Fibroblast of lung (primary cell): ENCODE results near the gene GCA. TPM values are rescaled to one million over a fixed set of nuclear protein-coding genes. Genes with fewer than 3 reads are reported as not detected.

Source experiments
- DNase-seq, 2 donors: peaks; one replicate each; pipeline versions ENCODE4 v3.0.0 to v3.0.0-alpha.2; 2010; ENCODE audit warnings: low read depth in 2 of 2
- H2AFZ ChIP-seq: 2 replicates; pipeline ENCODE4 v1.5.1; 2012; ENCODE audit warnings: low read length, control low read depth, inconsistent platforms
- H3K27ac ChIP-seq: 2 replicates; pipeline ENCODE4 v1.5.1; 2011; ENCODE audit warnings: low read length, control low read depth; ENCODE audit not compliant: insufficient read depth
- H3K27me3 ChIP-seq: 2 replicates; pipeline ENCODE4 v1.5.1; 2011; ENCODE audit warnings: mild to moderate bottlenecking, low read length; ENCODE audit not compliant: control insufficient read depth, insufficient read depth
- H3K36me3 ChIP-seq: 2 replicates; pipeline ENCODE4 v1.5.1; 2011; ENCODE audit warnings: low read length; ENCODE audit not compliant: control insufficient read depth, insufficient read depth
- H3K4me1 ChIP-seq: 2 replicates; pipeline ENCODE4 v1.5.1; 2011; ENCODE audit warnings: low read length; ENCODE audit not compliant: control insufficient read depth, insufficient read depth; ENCODE audit errors: extremely low read depth
- H3K4me2 ChIP-seq: 2 replicates; pipeline ENCODE4 v1.5.1; 2011; ENCODE audit warnings: low read length, control low read depth; ENCODE audit not compliant: insufficient read depth; ENCODE audit errors: extremely low read depth
- H3K4me3 ChIP-seq, 4 experiments: fragments of 200-600 bp in 1 of 4; sonication (generic) in 1 of 4; replicated peaks in 1 of 4; 2 replicates each; pipeline ENCODE4 v1.5.1; 2011 to 2016; ENCODE audit warnings: low read length in 4 of 4, low read depth in 3 of 4, mild to moderate bottlenecking in 3 of 4, control low read depth in 2 of 4, inconsistent platforms in 1 of 4, mixed read lengths in 1 of 4; ENCODE audit not compliant: insufficient read depth in 1 of 4; ENCODE audit errors: control extremely low read depth in 1 of 4
- H3K79me2 ChIP-seq: 2 replicates; pipeline ENCODE4 v1.5.1; 2012; ENCODE audit warnings: mild to moderate bottlenecking, low read length, inconsistent platforms; ENCODE audit not compliant: control insufficient read depth, insufficient read depth
- H3K9ac ChIP-seq: 2 replicates; pipeline ENCODE4 v1.5.1; 2011; ENCODE audit warnings: mild to moderate bottlenecking, low read length, control low read depth; ENCODE audit not compliant: insufficient read depth
- H3K9me3 ChIP-seq: 2 replicates; pipeline ENCODE4 v1.5.1; 2012; ENCODE audit warnings: low read depth, low read length; ENCODE audit not compliant: control insufficient read depth, insufficient read depth
- H4K20me1 ChIP-seq: 2 replicates; pipeline ENCODE4 v1.5.1; 2011; ENCODE audit warnings: low read length; ENCODE audit not compliant: control insufficient read depth, insufficient read depth; ENCODE audit errors: extremely low read depth
- EZH2 ChIP-seq: IDR thresholded peaks from 2 replicates; pipeline ENCODE4 v1.5.1; 2012; ENCODE audit warnings: low read length, control low read depth, mild to moderate bottlenecking; ENCODE audit errors: missing control alignments
- polyA plus RNA-seq, 2 donors: library from polyadenylated mRNA; depleted of rRNA in 1 of 2; stranded (reverse) in 1 of 2; unstranded in 1 of 2; fragments of >200 nt; gene quantifications; 2 replicates each; pipeline ENCODE4 v1.2.1, GENCODE V29; 2011 to 2012; ENCODE audit warnings: missing spikeins in 1 of 2
- total RNA-seq: library from RNA; depleted of rRNA; stranded (reverse); fragments of >200 nt; gene quantifications from 2 replicates; pipeline ENCODE4 v1.2.1, GENCODE V29; 2014
- TF ChIP-seq, protein P1 (sequence below), 2 donors: IDR thresholded peaks in 1 of 2; conservative IDR thresholded peaks in 1 of 2; 1 replicate in 1 of 2; 2 replicates in 1 of 2; pipeline ENCODE4 v1.5.1; 2011 to 2012; ENCODE audit warnings: low read length in 2 of 2, control low read depth in 1 of 2, inconsistent platforms in 1 of 2, low read depth in 1 of 2, mild to moderate bottlenecking in 1 of 2

The GCA gene
- total and polyA plus RNA-seq, 2 donors (not counting 1 experiment from before 2014, with no cell fraction given) = 7.6 to 12.9 TPM

DNA sequence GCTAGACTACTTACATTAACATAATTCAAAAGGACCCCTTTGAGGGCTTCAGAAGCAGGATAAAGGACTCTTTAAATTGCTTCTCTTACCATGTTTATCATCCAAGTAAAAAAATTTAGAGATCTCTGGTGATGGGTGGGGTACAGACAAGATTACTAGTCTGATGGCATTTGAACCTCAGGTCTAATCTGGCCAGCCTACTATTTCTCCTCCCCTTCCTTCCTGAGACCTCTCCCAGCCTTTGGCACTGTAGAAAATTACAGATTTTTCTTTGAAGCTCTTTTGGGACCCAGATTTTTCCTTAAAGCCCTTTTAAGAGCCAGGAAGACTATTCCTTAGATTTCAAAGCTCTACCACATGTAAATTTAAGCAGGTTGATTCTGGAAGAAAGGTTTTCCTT, 28.9 kb downstream of the GCA start:
- TF ChIP-seq EZH2 = no peak
- TF ChIP-seq, protein P1, sequence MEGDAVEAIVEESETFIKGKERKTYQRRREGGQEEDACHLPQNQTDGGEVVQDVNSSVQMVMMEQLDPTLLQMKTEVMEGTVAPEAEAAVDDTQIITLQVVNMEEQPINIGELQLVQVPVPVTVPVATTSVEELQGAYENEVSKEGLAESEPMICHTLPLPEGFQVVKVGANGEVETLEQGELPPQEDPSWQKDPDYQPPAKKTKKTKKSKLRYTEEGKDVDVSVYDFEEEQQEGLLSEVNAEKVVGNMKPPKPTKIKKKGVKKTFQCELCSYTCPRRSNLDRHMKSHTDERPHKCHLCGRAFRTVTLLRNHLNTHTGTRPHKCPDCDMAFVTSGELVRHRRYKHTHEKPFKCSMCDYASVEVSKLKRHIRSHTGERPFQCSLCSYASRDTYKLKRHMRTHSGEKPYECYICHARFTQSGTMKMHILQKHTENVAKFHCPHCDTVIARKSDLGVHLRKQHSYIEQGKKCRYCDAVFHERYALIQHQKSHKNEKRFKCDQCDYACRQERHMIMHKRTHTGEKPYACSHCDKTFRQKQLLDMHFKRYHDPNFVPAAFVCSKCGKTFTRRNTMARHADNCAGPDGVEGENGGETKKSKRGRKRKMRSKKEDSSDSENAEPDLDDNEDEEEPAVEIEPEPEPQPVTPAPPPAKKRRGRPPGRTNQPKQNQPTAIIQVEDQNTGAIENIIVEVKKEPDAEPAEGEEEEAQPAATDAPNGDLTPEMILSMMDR (conservative IDR thresholded peaks at IDR 0.05 in 1 of 2, IDR thresholded peaks at IDR 0.05 in 1 of 2; ENCODE audit: low read depth in 1 of 2, low read length in 2 of 2) = no peak
- no peaks in the 10 kb centered on the region for H3K9me3 ChIP-seq
- no peak overlapping the region for H3K9ac ChIP-seq
- no peaks in the 10 kb centered on the region for H4K20me1 ChIP-seq
- H2AFZ ChIP-seq = no peak overlapping the region
- H3K4me3 ChIP-seq = no peak overlapping the region
- no peaks in the 10 kb centered on the region for H3K36me3 ChIP-seq
- no peaks in the 10 kb centered on the region for H3K79me2 ChIP-seq
- no peaks in the 10 kb centered on the region for H3K27me3 ChIP-seq
- no peak for DNase-seq
- no peak overlapping the region for H3K4me2 ChIP-seq
- no peaks in the 10 kb centered on the region for H3K4me1 ChIP-seq
- H3K27ac ChIP-seq = no peak overlapping the region

DNA sequence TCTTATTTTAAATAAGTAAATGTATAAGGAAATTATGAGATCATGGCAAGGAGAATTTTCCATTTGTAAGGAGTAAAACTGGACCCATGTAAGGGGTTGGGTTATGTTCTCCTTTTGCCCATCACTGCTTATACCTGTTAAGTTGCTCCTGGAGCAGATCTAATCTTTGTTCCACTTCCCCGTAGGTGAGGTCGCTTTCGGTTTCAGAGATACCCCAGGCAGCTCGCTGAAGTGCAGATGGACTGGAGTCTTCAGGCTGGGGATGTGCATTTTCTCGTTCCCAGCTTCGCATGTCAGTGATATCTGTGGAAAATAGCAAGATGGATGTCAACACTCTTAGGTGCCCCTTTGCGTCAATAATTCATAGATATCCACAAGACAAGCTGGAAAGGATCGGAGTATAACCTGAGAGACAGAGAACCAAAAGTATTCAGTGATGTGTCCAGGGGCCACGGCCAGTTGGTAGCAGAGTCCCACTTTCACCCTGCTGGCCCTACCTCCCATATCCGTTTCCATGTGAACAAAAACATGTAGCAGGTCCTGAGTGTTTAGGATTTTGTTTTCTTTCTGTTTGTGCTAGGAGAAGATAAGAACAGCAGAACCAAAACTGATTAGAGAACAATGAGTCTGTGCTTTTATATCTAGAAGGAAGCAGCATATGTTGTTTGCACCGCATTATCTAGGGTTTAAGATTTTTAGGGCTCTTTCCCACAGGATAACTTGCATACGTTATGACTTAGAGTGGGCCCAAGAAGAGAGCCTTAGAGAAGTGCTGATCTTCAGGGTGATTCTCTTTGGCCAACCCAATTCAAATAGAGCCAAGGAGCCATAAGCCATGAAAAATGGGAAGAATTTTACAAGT, 36.0 kb downstream of the GCA start:
- Histone ChIP-seq H3K27me3 (no peaks in the 10 kb centered on the region), H3K9me3 (no peaks in the 10 kb centered on the region), H2AFZ (no peak overlapping the region), H3K4me1 (no peaks in the 10 kb centered on the region), H3K79me2 (no peaks in the 10 kb centered on the region), H3K4me2 (no peak overlapping the region), H3K9ac (no peak overlapping the region), H3K36me3 (no peaks in the 10 kb centered on the region), H3K27ac (no peak overlapping the region), H4K20me1 (no peaks in the 10 kb centered on the region), H3K4me3 (no peak overlapping the region)
- DNase-seq = no peak
- TF ChIP-seq, protein P1 (conservative IDR thresholded peaks at IDR 0.05 in 1 of 2, IDR thresholded peaks at IDR 0.05 in 1 of 2; ENCODE audit: low read depth in 1 of 2, low read length in 2 of 2) = no peak
- TF ChIP-seq EZH2 = no peak

DNA sequence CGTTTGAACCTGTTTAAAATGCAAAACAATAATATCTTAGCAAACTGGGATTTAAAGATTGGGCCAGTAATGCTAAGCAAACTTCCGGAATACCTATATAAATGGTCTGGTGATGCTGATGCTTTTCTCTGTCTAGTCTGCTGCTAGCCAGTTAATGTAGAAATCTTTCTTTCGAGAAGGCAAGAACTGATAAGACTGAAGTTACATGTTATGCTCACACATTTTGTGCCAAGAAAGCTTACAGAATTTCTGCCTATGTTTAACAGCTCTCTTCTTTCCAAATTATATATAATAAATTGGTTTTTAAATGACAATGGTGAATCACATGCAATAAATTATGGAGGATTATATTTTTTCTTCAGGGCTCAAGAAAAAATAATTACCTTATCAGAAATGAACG, 37.9 kb downstream of the GCA start:
- no peak overlapping the region for H3K9ac ChIP-seq
- H2AFZ ChIP-seq = no peak overlapping the region
- DNase-seq = no peak
- H3K27me3 ChIP-seq = no peaks in the 10 kb centered on the region
- no peak overlapping the region for H3K4me2 ChIP-seq
- H3K79me2 ChIP-seq = no peaks in the 10 kb centered on the region
- no peak for TF ChIP-seq EZH2
- TF ChIP-seq, protein P1 (conservative IDR thresholded peaks at IDR 0.05 in 1 of 2, IDR thresholded peaks at IDR 0.05 in 1 of 2; ENCODE audit: low read depth in 1 of 2, low read length in 2 of 2) = no peak
- H3K36me3 ChIP-seq = no peaks in the 10 kb centered on the region
- no peak overlapping the region for H3K27ac ChIP-seq
- H4K20me1 ChIP-seq = no peaks in the 10 kb centered on the region
- H3K4me3 ChIP-seq = no peak overlapping the region
- no peaks in the 10 kb centered on the region for H3K9me3 ChIP-seq
- H3K4me1 ChIP-seq = no peaks in the 10 kb centered on the region
